HG03139 (cell line): Measurements from ENCODE around the gene VWA5A.
"Not testable (repeated sequence)": the region's sequence is repeated elsewhere in the genome, so short reads cannot be mapped to it uniquely, and the experiment has no call there.

ENCODE experiments used
- ATAC-seq: cut with Tn5 transposase; IDR thresholded peaks from one replicate; pipeline ENCODE4 v1.9.1; 2021; ENCODE audit not compliant: unreplicated experiment

VWA5A gene

GRCh38 chr11:124093330-124093729, 21.9 kb upstream of the VWA5A start:
- no peak for ATAC-seq

DNA sequence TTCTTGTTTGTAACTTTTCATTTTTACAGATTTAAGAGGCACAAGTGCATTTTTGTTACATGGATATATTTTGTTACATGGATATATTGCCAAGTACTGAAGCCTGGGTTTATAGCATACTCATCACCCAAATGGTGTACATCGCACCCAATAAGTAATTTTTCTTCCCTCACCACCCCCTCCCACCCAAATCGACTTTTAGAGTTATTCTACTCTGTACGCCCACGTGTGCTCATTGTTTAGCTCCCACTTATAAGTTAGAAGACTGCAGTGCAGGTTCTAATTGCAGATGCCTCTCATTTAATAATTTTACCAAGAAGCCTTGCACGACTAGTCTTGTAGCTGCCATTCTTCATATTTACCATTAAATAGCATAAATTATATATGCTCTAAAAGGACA, 20.5 kb upstream of the VWA5A start:
- ATAC-seq = no peak

DNA sequence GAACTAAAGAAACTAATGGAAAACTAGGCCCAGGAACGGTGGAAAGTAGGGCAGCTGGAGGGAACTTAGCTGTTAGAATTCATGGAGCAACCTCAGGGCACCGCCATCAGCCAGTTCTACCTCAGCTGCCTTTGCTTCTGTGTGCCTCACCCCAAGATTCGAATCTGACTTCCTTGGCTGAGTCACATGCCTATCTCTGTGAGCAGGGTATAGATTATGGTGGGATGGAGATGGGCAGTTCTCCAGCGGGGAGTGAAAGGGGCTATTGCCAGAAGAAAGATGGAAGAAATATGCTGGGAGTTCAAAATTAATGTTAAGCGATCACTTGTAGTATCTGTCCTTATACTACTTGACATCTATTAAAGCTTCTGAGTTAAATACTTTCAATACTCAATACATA, 18.9 kb upstream of the VWA5A start:
- ATAC-seq = no peak

GRCh38 chr11:124098141-124098540, 17.1 kb upstream of the VWA5A start:
- ATAC-seq = no peak

GRCh38 chr11:124101737-124102136, 13.5 kb upstream of the VWA5A start:
- ATAC-seq = no peak

DNA sequence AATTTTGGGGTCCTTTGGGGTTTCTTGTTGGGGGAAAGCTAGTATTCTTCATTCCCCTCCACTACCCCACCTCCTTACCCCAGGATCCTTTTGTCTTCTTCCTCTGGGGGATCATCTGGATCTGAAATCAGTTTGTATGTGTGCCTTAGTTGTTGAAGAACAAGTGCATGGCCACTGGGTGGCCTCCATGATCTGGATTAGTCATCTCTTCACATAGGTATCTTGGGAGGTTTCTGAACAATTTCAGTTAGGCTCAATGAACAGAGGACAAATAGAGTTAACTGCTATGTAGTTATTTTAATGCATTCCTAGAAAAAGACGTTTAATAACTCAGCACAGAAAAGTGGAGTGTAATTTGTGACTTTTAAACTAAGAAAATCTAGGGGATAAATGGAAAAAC, 7.1 kb upstream of the VWA5A start:
- peak; percentile 56 for ATAC-seq

- ATAC-seq = no peak
These were observed 5.9 kb upstream of the VWA5A start for GRCh38 chr11:124109377-124109776.

GRCh38 chr11:124110201-124110600, 5.0 kb upstream of the VWA5A start:
- no peak for ATAC-seq

GRCh38 chr11:124113890-124114289, 1.4 kb upstream of the VWA5A start:
- ATAC-seq = no peak

DNA sequence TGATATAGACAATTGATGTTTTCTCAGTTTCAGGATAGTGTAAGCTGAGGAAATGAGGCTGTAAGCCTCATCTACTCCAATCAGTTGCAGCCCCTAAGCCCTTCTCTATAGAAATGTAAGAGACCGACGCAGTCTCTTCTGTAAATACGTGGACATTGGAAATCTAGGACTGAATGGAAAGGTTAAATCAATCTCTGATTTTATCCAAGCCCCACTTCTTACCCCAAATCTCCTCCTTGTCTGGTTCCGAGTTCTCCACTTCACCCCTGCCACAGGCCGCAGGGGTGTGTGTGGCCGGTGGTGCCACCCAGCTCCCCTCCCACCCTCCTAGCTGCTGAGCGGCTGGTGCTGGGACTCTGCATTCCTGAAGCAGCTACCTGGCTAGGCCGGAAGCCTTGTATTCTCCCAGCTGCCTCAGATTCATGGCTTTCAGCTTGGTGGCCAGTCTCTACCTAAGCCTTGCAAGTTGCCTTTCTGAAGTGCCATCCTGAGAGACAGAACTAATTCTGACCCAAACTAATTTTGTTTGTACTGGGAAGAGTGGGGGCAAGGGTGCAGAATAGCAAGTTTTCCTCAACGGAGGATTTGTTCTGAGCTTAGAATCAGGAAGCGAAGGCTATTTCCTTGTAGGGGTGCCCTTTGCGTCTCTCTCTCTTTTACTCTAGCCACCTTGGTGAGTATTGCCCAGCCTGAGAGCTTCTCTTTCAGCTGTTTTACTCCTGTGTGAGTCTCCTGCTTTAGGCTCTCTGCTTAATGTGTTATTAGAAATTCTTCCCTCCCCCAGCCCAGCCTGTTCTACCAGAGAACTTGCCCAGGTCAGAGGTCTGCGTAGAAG, 749 bp downstream of the VWA5A start:
- ATAC-seq = peak; percentile 33

- no peak for ATAC-seq
These were observed 3.9 kb downstream of the VWA5A start for GRCh38 chr11:124119103-124119502.

DNA sequence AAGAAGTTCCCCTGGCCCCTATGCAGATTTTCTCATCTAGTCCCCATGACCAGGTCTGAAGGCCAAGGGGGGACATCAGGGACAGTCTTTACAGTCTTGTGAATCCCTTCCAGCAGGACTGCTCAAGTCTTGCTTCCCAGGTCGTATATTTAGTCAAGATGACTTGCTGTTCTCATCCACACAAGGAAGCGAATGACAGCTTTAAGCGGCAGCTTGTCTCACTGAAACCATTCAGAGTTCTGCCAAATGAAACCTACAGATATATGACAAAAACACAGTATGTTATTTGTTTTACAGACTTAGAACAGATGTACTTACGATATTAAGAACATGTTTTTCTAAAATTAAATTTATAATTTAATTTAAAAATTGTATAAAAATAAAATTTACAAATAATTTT, 5.6 kb downstream of the VWA5A start:
- ATAC-seq = no peak

DNA sequence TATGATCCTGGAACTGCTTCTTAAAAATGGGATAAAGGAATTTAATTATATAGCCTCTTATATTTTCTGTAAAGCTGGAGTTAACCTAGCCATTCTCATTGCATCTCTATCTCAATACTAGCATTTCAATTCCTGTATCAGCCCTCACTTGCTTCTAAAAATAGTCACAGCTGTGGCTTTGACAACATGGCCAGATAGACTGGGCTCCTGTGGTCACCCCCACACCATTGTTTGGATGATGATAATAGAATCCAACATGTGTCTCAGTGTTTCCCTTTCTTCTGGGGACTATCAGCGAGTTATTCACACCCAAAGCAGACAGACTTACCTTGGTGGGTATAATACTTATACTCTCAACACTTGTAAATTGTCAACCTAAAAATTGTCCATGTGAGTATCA, 6.9 kb downstream of the VWA5A start:
- ATAC-seq = no peak

DNA sequence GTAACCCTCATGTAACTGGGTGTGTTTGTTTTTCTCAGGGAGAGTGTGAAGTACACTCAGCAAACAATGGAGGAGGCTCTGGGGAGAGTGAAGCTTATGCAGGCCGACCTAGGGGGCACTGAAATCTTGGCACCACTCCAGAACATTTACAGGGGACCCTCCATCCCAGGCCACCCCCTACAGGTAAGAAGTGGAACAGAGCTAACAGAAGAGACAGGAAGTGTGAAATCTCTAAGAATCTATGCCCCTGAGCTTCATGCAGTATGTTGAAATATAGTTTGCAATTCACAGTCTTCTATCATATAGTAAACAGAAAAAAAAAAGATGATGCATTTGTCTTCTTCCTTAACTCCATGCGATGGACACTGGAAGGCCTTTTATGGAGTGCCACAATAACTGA, 8.4 kb downstream of the VWA5A start:
- no peak for ATAC-seq

DNA sequence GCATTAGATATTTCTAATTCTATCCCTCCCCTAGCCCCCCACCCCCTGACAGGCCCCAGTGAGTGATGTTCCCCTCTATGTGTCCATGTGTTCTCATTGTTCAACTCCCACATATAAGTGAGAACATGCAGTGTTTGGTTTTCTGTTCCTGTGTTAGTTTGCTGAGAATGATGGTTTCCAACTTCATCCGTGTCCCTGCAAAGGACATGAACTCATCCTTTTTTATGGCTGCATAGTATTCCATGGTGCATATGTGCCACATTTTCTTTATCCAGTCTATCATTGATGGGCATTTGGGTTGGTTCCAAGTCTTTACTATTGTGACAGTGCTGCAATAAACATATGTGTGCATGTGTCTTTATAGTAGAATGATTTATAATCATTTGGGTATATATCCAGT, 11.9 kb downstream of the VWA5A start:
- ATAC-seq = not testable (repeated sequence)

DNA sequence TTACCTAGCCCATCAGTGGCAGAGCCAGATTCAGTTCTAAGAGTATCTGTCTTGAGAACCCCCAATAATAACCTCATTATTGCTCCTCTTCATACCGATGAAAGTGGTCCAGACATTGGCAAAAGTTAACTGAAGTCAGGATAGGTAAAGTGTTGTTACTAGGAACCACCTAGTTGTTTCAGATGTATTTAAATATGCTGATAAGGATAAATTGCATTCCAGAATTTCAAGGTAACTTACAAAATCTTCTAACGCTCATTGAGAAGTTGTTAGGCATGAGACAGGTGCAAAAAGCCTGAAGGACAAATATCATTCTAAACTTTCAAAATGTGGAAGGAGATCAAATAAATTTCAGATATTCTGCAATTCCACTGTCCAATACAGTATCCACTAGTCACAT, 27.8 kb downstream of the VWA5A start:
- no peak for ATAC-seq

DNA sequence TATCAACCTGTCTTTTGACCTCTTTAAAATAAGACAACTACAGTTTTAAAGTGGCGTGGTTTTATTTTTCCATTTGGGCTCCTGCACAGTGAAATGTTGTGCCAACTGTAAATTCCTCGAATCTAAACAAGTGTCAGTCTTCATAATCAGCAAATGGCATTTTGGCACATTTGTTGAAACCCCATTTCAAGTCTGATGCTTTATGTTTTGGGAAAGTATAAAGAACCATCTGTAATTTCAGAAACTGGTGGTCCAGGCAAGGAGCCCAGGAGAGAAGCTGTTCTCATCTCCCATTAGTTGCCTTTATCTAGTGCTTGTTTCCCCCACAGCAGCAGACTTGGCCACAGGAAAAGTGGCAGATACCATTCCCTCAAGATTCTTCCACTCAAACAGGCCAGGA, 32.7 kb downstream of the VWA5A start:
- no peak for ATAC-seq

DNA sequence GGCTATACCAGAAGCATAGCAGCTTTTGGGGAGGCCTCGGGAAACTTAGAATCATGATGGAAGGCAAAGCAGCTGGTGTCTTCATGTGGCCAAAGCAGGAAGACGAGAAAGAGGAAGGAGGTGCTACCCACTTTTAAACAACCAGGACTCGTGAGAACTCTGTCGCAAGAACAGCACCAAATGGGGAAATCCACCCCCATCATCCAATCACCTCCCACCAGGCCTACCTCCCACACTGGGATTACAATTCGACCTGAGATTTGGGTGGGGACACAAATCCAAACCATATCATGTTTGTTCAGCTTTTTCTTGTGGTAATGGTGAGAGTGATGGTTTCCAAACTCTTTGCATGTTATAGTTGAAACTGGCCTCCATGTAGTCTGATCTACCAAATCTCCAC, 35.4 kb downstream of the VWA5A start:
- no peak for ATAC-seq

- ATAC-seq = no peak
These were observed 37.6 kb downstream of the VWA5A start for GRCh38 chr11:124152770-124153407.

- ATAC-seq = no peak
These were observed 38.6 kb downstream of the VWA5A start for GRCh38 chr11:124153821-124154220.

- no peak for ATAC-seq
These were observed 44.2 kb downstream of the VWA5A start for GRCh38 chr11:124159481-124159880.

DNA sequence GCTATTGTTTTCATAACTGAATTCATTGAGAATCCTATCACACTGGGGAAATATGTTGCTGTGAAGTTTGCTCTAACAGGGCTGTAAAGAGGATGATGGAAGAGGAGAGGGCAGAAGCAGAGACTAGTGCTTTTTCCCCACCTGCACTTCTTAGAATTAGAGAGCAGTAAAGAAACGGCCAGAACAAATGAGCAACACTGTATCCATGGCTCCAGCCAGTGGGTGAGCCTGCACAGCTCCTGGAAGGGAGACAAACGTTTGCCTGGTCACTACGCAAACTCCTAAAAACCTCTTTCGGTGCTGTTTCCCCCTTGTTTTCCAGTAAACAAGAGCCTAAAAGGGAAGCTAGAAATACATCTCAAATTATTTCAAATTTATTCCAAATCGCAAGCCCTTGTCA, 45.7 kb downstream of the VWA5A start:
- no peak for ATAC-seq

- ATAC-seq = no peak
These were observed 52.6 kb downstream of the VWA5A start for GRCh38 chr11:124167826-124168231.
